ENCODE data around the gene UCHL5. TPM values are rescaled to one million over a fixed set of nuclear protein-coding genes. Genes with fewer than 3 reads are reported as not detected.

The UCHL5 gene
- total RNA-seq, 1 donor from 2014 or later = 93.1 TPM

DNA sequence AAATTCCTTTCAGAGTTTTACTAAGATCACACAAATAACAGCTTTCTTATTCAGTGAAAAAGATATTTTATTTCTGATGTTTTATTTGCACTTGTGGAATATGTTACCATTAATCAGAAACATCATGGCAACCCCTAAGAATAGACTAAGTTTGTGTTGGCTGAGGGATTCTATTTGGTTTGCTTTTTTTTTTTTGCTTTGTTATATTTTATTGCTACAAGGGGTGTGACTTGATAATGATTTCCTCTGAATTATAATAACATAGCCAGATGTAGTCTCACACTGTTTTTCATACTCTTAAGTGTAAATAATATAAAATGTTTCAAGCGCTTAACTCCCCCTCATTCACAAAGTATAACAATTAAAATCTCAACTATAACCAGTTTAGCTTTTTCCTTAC lies 26.1 kb upstream of the UCHL5 start:
- H3K4me3 Mint-ChIP-seq = no peak overlapping the region
- H3K27ac Mint-ChIP-seq = no peak overlapping the region
- peaks cover 29% of the 10 kb centered on the region for H3K36me3 Mint-ChIP-seq (ENCODE audit: low read depth)
- H3K27me3 Mint-ChIP-seq (ENCODE audit: insufficient read depth) = no peaks in the 10 kb centered on the region
- H3K9me3 Mint-ChIP-seq = no peaks in the 10 kb centered on the region
- intact Hi-C loops (cut with micrococcal nuclease) = no loop called here
- no peaks in the 10 kb centered on the region for H3K4me1 Mint-ChIP-seq (ENCODE audit: low read depth)
- DNase-seq (ENCODE audit: low spot score) = no peak

DNA sequence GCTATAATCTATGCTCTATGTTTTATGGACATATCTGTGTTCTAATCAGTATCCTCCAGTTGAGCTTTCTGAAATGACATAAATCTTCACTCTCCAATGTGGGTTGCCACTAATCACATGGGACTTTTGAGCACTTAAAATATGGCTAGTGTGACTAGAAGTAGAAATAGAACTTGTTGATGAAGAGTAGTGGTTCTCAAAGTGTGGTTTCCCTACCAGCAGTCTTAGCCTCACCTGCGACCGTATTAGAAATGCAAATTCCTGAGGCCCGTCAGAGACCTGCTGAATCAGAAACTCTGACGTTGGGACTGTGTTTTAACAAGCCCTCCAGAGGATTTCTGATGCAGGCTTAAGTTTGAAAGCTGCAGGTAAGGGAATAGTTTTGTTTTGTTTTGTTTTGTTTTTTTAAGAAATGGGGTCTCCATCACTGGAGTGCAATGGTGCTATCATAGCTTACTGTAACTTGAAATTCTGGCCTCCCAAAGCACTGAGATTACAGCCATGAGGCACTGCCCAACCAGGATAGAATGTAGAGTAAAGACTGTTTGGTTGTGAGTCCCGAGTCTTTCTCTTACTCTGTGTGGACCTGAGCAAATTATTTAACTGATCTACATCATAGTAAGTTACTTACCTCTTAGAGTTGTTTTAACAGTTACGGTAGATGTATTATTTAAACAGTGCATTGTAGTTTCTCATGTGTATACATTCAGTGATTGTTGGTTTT lies 24.4 kb upstream of the UCHL5 start:
- DNase-seq (ENCODE audit: low spot score) = no peak
- intact Hi-C loops (cut with micrococcal nuclease) = no loop called here
- Mint-ChIP-seq H3K4me3 (no peak overlapping the region), H3K27me3 (ENCODE audit: insufficient read depth) (no peaks in the 10 kb centered on the region), H3K9me3 (no peaks in the 10 kb centered on the region), H3K4me1 (ENCODE audit: low read depth) (no peaks in the 10 kb centered on the region), H3K27ac (no peak overlapping the region), H3K36me3 (ENCODE audit: low read depth) (peaks cover 41% of the 10 kb centered on the region)

GRCh38 chr1:193079187-193079586 lies 20.0 kb upstream of the UCHL5 start:
- no peaks in the 10 kb centered on the region for H3K27me3 Mint-ChIP-seq (ENCODE audit: insufficient read depth)
- no peak for DNase-seq (ENCODE audit: low spot score)
- peaks cover 10% of the 10 kb centered on the region for H3K9me3 Mint-ChIP-seq
- intact Hi-C loops (cut with micrococcal nuclease) = no loop called here
- no peaks in the 10 kb centered on the region for H3K4me1 Mint-ChIP-seq (ENCODE audit: low read depth)
- H3K36me3 Mint-ChIP-seq (ENCODE audit: low read depth) = peaks cover 64% of the 10 kb centered on the region
- H3K4me3 Mint-ChIP-seq = no peak overlapping the region
- H3K27ac Mint-ChIP-seq = no peak overlapping the region

DNA sequence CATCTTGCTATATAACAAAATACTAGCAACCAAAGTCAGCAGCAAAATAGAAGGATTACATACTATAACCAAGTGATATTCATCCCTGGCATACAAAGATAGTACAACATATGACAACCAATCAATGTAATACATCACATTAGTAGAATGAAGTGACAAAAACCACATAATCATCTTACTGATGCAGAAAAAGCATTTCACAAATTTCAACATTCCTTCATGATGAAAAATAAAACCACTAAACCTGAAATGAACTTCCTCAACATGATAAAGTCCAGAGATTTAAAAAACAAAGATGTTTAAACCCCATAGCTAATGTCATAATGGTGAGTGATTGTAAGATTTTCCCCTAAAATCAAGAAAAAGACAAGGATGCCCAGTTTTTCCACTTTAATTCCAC lies 18.8 kb upstream of the UCHL5 start:
- H3K4me1 Mint-ChIP-seq (ENCODE audit: low read depth) = no peaks in the 10 kb centered on the region
- no peaks in the 10 kb centered on the region for H3K27me3 Mint-ChIP-seq (ENCODE audit: insufficient read depth)
- H3K9me3 Mint-ChIP-seq = peaks cover 10% of the 10 kb centered on the region
- peaks cover 56% of the 10 kb centered on the region for H3K36me3 Mint-ChIP-seq (ENCODE audit: low read depth)
- intact Hi-C loops (cut with micrococcal nuclease) = no loop called here
- no peak for DNase-seq (ENCODE audit: low spot score)
- H3K4me3 Mint-ChIP-seq = no peak overlapping the region
- no peak overlapping the region for H3K27ac Mint-ChIP-seq

DNA sequence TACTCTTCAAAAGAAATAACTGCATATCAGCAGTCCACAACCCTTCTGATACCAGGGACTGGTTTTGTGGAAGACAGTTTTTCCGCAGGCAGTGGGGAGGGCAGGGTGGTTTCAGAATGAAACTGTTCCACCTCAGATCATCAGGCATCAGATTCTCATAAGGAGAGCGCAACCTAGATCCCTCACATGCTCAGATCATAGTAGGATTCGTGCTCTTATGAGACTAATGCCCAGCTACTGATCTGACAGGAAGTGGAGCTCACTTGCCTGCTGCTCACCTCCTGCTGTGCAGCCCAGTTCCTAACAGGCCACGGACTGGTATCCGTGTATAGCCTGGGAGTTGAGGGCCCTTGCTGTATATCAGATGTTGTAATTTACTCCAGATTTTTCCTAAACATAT lies 11.8 kb upstream of the UCHL5 start:
- Mint-ChIP-seq H3K4me1 (ENCODE audit: low read depth) (peaks cover 44% of the 10 kb centered on the region), H3K36me3 (ENCODE audit: low read depth) (peaks cover 31% of the 10 kb centered on the region), H3K4me3 (no peak overlapping the region), H3K9me3 (no peaks in the 10 kb centered on the region), H3K27me3 (ENCODE audit: insufficient read depth) (no peaks in the 10 kb centered on the region), H3K27ac (no peak overlapping the region)
- DNase-seq (ENCODE audit: low spot score) = no peak
- intact Hi-C loops (cut with micrococcal nuclease) = no loop called here

DNA sequence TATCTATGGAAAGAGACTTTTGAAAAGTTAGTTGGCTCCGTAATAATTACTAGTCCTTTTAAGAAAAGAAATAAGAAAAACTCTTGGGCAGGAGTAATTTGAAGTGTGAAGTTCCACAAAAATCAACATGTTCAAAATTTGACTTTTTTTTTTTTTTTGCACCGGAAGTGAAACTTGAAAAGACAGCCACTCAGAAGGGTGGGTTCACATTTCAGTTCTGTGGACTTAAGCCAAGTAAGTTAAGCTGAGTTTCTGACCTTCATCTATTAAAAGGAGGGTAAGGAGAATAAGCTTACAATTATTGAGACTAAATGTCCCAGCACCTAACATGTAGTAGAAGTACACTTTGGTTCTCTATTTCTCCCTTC lies 11.2 kb upstream of the UCHL5 start:
- H3K27ac Mint-ChIP-seq = no peak overlapping the region
- intact Hi-C loops (cut with micrococcal nuclease) = no loop called here

GRCh38 chr1:193069748-193070385 lies 10.7 kb upstream of the UCHL5 start:
- intact Hi-C loops (cut with micrococcal nuclease) = no loop called here
- H3K27me3 Mint-ChIP-seq (ENCODE audit: insufficient read depth) = no peaks in the 10 kb centered on the region
- no peak overlapping the region for H3K27ac Mint-ChIP-seq
- H3K9me3 Mint-ChIP-seq = no peaks in the 10 kb centered on the region
- H3K4me1 Mint-ChIP-seq (ENCODE audit: low read depth) = peaks cover 54% of the 10 kb centered on the region
- H3K4me3 Mint-ChIP-seq = peak overlapping the region; percentile 5
- no peak for DNase-seq (ENCODE audit: low spot score)
- peaks cover 25% of the 10 kb centered on the region for H3K36me3 Mint-ChIP-seq (ENCODE audit: low read depth)

More for the DNA sequence above, 11.2 kb upstream of the UCHL5 start:
- peaks cover 49% of the 10 kb centered on the region for H3K4me1 Mint-ChIP-seq (ENCODE audit: low read depth)
- H3K27me3 Mint-ChIP-seq (ENCODE audit: insufficient read depth) = no peaks in the 10 kb centered on the region
- no peak for DNase-seq (ENCODE audit: low spot score)
- no peaks in the 10 kb centered on the region for H3K9me3 Mint-ChIP-seq
- H3K4me3 Mint-ChIP-seq = peak overlapping the region; percentile 5
- H3K36me3 Mint-ChIP-seq (ENCODE audit: low read depth) = peaks cover 27% of the 10 kb centered on the region

DNA sequence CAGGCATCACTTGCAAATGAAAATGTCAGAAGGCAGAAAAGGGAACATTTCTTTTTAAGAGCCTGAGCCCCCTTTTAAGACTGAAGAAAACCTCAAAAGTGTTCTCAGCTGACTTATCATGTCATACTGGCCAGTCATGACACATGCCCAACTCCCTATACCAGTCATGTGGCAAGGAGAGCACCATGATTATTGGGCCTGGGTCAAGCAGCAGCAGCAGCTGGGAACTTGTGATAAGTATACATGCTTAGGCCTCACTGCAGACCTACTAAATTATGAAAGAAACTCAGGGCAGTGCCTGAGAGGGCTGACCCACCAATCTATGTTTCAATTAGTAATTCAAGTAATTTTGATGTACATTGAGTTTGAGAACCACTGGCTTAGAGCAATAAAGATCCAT lies 8.9 kb upstream of the UCHL5 start:
- no peaks in the 10 kb centered on the region for H3K9me3 Mint-ChIP-seq
- peaks cover 70% of the 10 kb centered on the region for H3K4me1 Mint-ChIP-seq (ENCODE audit: low read depth)
- intact Hi-C loops (cut with micrococcal nuclease) = loop anchor here (1.0 kb wide), 1 partner anchor 8 kb away; no protein-coding TSS in a partner anchor
- peaks cover 23% of the 10 kb centered on the region for H3K36me3 Mint-ChIP-seq (ENCODE audit: low read depth)
- no peak overlapping the region for H3K4me3 Mint-ChIP-seq
- no peak overlapping the region for H3K27ac Mint-ChIP-seq
- no peaks in the 10 kb centered on the region for H3K27me3 Mint-ChIP-seq (ENCODE audit: insufficient read depth)
- no peak for DNase-seq (ENCODE audit: low spot score)

DNA sequence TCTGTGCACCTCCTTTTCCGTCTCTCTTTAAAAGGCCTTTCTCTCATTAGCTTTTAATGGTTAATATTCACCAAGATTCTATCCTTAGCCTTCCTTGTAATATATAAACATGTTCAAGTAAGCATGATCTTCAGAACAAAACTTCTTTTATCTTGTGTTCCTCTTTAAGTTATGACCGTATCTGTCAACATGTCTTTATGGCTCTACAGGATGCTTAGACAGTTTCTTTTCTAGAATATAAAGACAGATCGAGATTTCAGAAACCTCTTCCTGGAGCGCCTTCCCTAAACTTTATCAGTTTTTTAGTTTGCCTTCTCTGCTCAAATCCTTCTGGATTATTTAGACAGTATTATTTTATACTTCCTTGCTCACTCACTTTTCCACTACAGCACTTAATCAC lies 7.4 kb upstream of the UCHL5 start:
- Mint-ChIP-seq H3K4me3 (no peak overlapping the region), H3K27ac (peak overlapping the region; percentile 38), H3K36me3 (ENCODE audit: low read depth) (peaks cover 19% of the 10 kb centered on the region), H3K27me3 (ENCODE audit: insufficient read depth) (no peaks in the 10 kb centered on the region), H3K9me3 (no peaks in the 10 kb centered on the region), H3K4me1 (ENCODE audit: low read depth) (peaks cover 76% of the 10 kb centered on the region)
- no peak for DNase-seq (ENCODE audit: low spot score)
- intact Hi-C loops (cut with micrococcal nuclease) = no loop called here

DNA sequence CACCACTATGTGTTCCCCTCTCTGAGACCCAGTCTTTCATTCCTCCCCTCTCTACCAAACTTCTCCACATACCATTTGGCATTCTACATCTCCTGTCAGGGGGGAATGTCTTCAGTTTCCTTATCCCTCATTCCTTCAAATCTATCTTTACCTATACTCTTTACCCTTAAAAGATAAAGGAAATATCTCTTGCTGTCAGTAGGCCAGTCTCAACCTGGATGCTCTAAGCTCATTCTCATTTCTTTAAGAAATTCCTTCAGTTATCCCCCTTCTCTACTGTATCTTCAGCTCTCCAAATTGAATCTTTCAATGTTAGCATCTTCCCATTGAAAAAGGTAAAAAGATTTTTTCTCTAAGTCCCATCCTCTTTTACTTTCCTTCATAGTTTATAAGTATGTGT lies 6.8 kb upstream of the UCHL5 start:
- intact Hi-C loops (cut with micrococcal nuclease) = no loop called here
- H3K36me3 Mint-ChIP-seq (ENCODE audit: low read depth) = peaks cover 21% of the 10 kb centered on the region
- no peaks in the 10 kb centered on the region for H3K9me3 Mint-ChIP-seq

GRCh38 chr1:193062698-193063463 lies 3.7 kb upstream of the UCHL5 start:
- Mint-ChIP-seq H3K27me3 (ENCODE audit: insufficient read depth) (no peaks in the 10 kb centered on the region), H3K9me3 (no peaks in the 10 kb centered on the region), H3K4me1 (ENCODE audit: low read depth) (peaks cover 72% of the 10 kb centered on the region), H3K4me3 (no peak overlapping the region), H3K36me3 (ENCODE audit: low read depth) (peaks cover 19% of the 10 kb centered on the region), H3K27ac (no peak overlapping the region)
- no peak for DNase-seq (ENCODE audit: low spot score)
- intact Hi-C loops (cut with micrococcal nuclease) = loop anchor here (1.0 kb wide), 1 partner anchor 1232 kb away; no protein-coding TSS in a partner anchor

More for the DNA sequence above, 6.8 kb upstream of the UCHL5 start:
- no peak overlapping the region for H3K27ac Mint-ChIP-seq
- H3K4me3 Mint-ChIP-seq = no peak overlapping the region
- H3K4me1 Mint-ChIP-seq (ENCODE audit: low read depth) = peaks cover 77% of the 10 kb centered on the region
- DNase-seq (ENCODE audit: low spot score) = no peak
- H3K27me3 Mint-ChIP-seq (ENCODE audit: insufficient read depth) = no peaks in the 10 kb centered on the region

DNA sequence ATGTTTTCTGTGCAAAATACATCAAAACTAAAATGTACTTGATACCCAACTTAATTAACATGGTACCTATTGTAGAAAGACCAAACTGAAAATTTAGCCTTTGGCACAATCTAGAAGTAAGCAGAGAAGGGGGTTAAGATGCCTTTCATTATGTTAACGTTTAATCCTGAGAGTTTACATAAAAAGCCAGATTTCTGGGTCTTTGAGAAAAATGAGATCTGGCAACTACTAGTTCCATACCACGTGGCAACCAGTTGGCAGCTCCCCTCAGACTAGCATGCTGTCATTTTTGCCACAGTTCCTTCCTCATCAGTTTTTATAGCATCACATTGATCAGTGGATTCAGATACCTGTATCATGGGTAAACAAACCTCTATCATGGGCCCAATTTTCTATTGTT lies 1.8 kb upstream of the UCHL5 start:
- Mint-ChIP-seq H3K27ac (peak overlapping the region; percentile 53), H3K4me3 (peak overlapping the region; percentile 94), H3K36me3 (ENCODE audit: low read depth) (peaks cover 23% of the 10 kb centered on the region), H3K27me3 (ENCODE audit: insufficient read depth) (no peaks in the 10 kb centered on the region), H3K9me3 (no peaks in the 10 kb centered on the region), H3K4me1 (ENCODE audit: low read depth) (peaks cover 72% of the 10 kb centered on the region)
- intact Hi-C loops (cut with micrococcal nuclease) = loop anchor here (1.0 kb wide), 1 partner anchor 7 kb away; no protein-coding TSS in a partner anchor
- no peak for DNase-seq (ENCODE audit: low spot score)

DNA sequence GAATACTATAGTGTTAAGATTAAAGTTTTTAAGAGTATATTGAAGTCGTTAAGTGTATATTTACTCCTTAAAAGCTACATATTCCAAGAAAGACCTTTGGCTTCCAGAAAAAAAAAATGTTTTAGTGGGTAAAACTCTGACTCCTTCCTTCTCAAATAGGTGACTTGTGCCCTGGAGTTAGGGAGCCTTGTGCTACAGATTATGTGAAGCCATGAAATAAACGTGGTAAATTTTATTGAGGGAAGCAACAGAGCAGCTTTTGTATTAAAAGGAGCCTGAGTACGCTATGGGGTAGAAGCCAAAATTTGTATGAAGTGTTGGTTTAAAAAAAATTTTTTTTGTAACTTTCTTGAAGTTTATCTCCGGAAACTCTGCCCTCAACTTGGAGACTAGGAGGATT lies 1.2 kb upstream of the UCHL5 start:
- Mint-ChIP-seq H3K27ac (peak overlapping the region; percentile 100), H3K4me1 (ENCODE audit: low read depth) (peaks cover 67% of the 10 kb centered on the region)
- intact Hi-C loops (cut with micrococcal nuclease) = loop anchor here (1.0 kb wide), 1 partner anchor 8 kb away; no protein-coding TSS in a partner anchor

More for the DNA sequence above, 1.2 kb upstream of the UCHL5 start:
- Mint-ChIP-seq H3K36me3 (ENCODE audit: low read depth) (peaks cover 23% of the 10 kb centered on the region), H3K9me3 (no peaks in the 10 kb centered on the region), H3K4me3 (peak overlapping the region; percentile 94), H3K27me3 (ENCODE audit: insufficient read depth) (no peaks in the 10 kb centered on the region)
- no peak for DNase-seq (ENCODE audit: low spot score)
